Astrocyte (in vitro differentiated cells and primary cell): ENCODE data around the gene TRIM23. TPM values are rescaled to one million over a fixed set of nuclear protein-coding genes. Genes with fewer than 3 reads are reported as not detected.
A peak's percentile ranks its signal among the peaks of the same experiment; 100 is the strongest.

ENCODE experiments used
- DNase-seq: peaks from one replicate; pipeline ENCODE4 v3.0.0-alpha.2; 2010; ENCODE audit warnings: low read depth
- FAIRE-seq: peaks from 2 replicates; lab custom pipeline; 2011; peaks lifted over from hg19 to GRCh38; lab: Jason Lieb, UNC
- H2AFZ ChIP-seq: 2 replicates; pipeline ENCODE4 v1.6.0; 2012; ENCODE audit warnings: low read depth, low read length, inconsistent platforms
- H3K27ac ChIP-seq: 2 replicates; pipeline ENCODE4 v1.5.1; 2011; ENCODE audit warnings: low read depth, low read length, inconsistent platforms
- H3K27me3 ChIP-seq: 2 replicates; pipeline ENCODE4 v1.6.0; 2011; ENCODE audit warnings: low read length, inconsistent platforms; ENCODE audit not compliant: insufficient read depth
- H3K36me3 ChIP-seq: 2 replicates; pipeline ENCODE4 v1.5.1; 2011; ENCODE audit warnings: low read length, inconsistent platforms; ENCODE audit not compliant: insufficient read depth
- H3K4me1 ChIP-seq: 2 replicates; pipeline ENCODE4 v1.5.1; 2011; ENCODE audit warnings: low read length, inconsistent platforms; ENCODE audit not compliant: insufficient read depth
- H3K4me2 ChIP-seq: 2 replicates; pipeline ENCODE4 v1.6.0; 2012; ENCODE audit warnings: low read length, inconsistent platforms
- H3K4me3 ChIP-seq: 2 replicates; pipeline ENCODE4 v1.5.1; 2011; ENCODE audit warnings: low read depth, mild to moderate bottlenecking, low read length, inconsistent platforms; ENCODE audit not compliant: insufficient read depth
- H3K79me2 ChIP-seq: 2 replicates; pipeline ENCODE4 v1.6.0; 2012; ENCODE audit warnings: mild to moderate bottlenecking, low read length, inconsistent platforms; ENCODE audit not compliant: insufficient read depth
- H3K9ac ChIP-seq: 2 replicates; pipeline ENCODE4 v1.6.0; 2012; ENCODE audit warnings: mild to moderate bottlenecking, low read length, inconsistent platforms
- H3K9me3 ChIP-seq: 2 replicates; pipeline ENCODE4 v1.5.1; 2012; ENCODE audit warnings: low read depth, mild to moderate bottlenecking, low read length, inconsistent platforms; ENCODE audit not compliant: insufficient read depth
- H4K20me1 ChIP-seq: 2 replicates; pipeline ENCODE4 v1.6.0; 2012; ENCODE audit warnings: low read length, inconsistent platforms; ENCODE audit not compliant: insufficient read depth
- H3K27ac Mint-ChIP-seq: one replicate; pipeline ENCODE4 v1.8.0; 2021; ENCODE audit warnings: mild to moderate bottlenecking, mixed read lengths; ENCODE audit not compliant: unreplicated experiment
- H3K27me3 Mint-ChIP-seq: one replicate; pipeline ENCODE4 v1.8.0; 2021; ENCODE audit warnings: low read depth, mixed read lengths; ENCODE audit not compliant: unreplicated experiment
- H3K36me3 Mint-ChIP-seq: one replicate; pipeline ENCODE4 v1.8.0; 2021; ENCODE audit warnings: low read depth, mixed read lengths; ENCODE audit not compliant: unreplicated experiment
- H3K4me1 Mint-ChIP-seq: one replicate; pipeline ENCODE4 v1.8.0; 2021; ENCODE audit warnings: low read depth, mixed read lengths; ENCODE audit not compliant: unreplicated experiment
- H3K4me3 Mint-ChIP-seq: one replicate; pipeline ENCODE4 v1.8.0; 2021; ENCODE audit warnings: mild to moderate bottlenecking, moderate library complexity, mixed read lengths; ENCODE audit not compliant: unreplicated experiment
- H3K9me3 Mint-ChIP-seq: one replicate; pipeline ENCODE4 v1.8.0; 2021; ENCODE audit warnings: mild to moderate bottlenecking, mixed read lengths; ENCODE audit not compliant: unreplicated experiment
- EZH2 ChIP-seq: IDR thresholded peaks from 2 replicates; pipeline ENCODE4 v1.6.1; 2012; ENCODE audit warnings: mild to moderate bottlenecking, low read length, inconsistent platforms; ENCODE audit not compliant: insufficient read depth
- total RNA-seq: library from RNA; stranded (reverse); gene quantifications from 2 replicates; pipeline ENCODE4 v1.2.1, GENCODE V29; 2021
- TF ChIP-seq, protein P1 (sequence below): IDR thresholded peaks from 2 replicates; pipeline ENCODE4 v1.5.1; 2011; ENCODE audit warnings: low read depth, mild to moderate bottlenecking, inconsistent platforms, low read length, moderate library complexity; ENCODE audit not compliant: insufficient read depth

TRIM23 gene
- total RNA-seq, 1 donor from 2014 or later = 14.6 TPM

DNA sequence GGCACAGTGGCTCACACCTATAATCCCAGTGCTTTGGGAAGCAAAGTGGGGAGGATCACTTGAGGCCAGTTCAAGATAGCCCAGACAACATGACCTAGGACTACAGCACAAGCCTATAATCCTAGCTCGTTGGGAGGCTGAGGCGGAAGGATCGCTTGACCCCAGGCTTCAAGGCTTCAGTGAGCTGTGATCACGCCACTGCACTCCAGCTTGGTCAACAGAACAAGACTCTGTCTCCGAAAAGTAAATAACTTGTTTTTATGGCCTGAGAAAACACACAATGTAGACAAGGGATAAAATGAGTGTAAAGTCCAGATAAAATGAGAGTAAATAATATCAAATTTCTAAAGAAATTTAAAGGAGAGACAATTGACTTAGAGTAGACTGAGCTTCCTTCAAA lies 27.0 kb upstream of the TRIM23 start:
- Mint-ChIP-seq H3K36me3 (no peaks in the 10 kb centered on the region), H3K4me3 (no peak overlapping the region), H3K4me1 (no peaks in the 10 kb centered on the region), H3K9me3 (no peaks in the 10 kb centered on the region), H3K27ac (no peak overlapping the region), H3K27me3 (no peaks in the 10 kb centered on the region)
- H3K4me2 ChIP-seq = no peak overlapping the region
- H3K27ac ChIP-seq = no peak overlapping the region
- H3K36me3 ChIP-seq = peaks cover 6% of the 10 kb centered on the region
- no peaks in the 10 kb centered on the region for H3K79me2 ChIP-seq
- no peak for TF ChIP-seq EZH2
- TF ChIP-seq, protein P1, sequence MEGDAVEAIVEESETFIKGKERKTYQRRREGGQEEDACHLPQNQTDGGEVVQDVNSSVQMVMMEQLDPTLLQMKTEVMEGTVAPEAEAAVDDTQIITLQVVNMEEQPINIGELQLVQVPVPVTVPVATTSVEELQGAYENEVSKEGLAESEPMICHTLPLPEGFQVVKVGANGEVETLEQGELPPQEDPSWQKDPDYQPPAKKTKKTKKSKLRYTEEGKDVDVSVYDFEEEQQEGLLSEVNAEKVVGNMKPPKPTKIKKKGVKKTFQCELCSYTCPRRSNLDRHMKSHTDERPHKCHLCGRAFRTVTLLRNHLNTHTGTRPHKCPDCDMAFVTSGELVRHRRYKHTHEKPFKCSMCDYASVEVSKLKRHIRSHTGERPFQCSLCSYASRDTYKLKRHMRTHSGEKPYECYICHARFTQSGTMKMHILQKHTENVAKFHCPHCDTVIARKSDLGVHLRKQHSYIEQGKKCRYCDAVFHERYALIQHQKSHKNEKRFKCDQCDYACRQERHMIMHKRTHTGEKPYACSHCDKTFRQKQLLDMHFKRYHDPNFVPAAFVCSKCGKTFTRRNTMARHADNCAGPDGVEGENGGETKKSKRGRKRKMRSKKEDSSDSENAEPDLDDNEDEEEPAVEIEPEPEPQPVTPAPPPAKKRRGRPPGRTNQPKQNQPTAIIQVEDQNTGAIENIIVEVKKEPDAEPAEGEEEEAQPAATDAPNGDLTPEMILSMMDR = no peak
- no peaks in the 10 kb centered on the region for H3K4me1 ChIP-seq
- no peak overlapping the region for H3K4me3 ChIP-seq
- no peaks in the 10 kb centered on the region for H4K20me1 ChIP-seq
- peak; percentile 9 for FAIRE-seq
- no peak overlapping the region for H3K9ac ChIP-seq
- DNase-seq = no peak
- no peaks in the 10 kb centered on the region for H3K9me3 ChIP-seq
- H2AFZ ChIP-seq = no peak overlapping the region
- no peaks in the 10 kb centered on the region for H3K27me3 ChIP-seq

DNA sequence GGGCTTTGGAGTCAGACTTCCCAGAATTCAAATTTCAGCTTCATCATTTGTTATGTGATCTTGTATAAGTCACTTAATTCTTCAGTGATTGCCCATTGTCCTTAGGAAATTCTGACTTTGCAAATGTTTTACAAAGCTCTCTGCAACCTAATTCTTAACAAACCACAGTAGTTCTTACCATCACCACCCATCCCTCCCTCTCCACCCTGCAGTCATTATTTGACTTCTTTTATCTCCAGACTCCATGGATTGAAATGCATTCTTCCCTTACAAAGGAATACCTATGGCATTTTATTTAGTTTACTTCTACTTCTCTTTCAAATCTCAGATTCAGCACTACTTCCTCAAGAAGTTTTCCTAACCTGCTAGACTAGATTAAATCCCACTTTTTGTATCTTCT lies 23.8 kb upstream of the TRIM23 start:
- no peak for DNase-seq
- Mint-ChIP-seq H3K27me3 (no peaks in the 10 kb centered on the region), H3K36me3 (no peaks in the 10 kb centered on the region), H3K4me1 (no peaks in the 10 kb centered on the region), H3K27ac (no peak overlapping the region), H3K4me3 (no peak overlapping the region), H3K9me3 (no peaks in the 10 kb centered on the region)
- H3K9me3 ChIP-seq = no peaks in the 10 kb centered on the region
- H3K27me3 ChIP-seq = no peaks in the 10 kb centered on the region
- peaks cover 6% of the 10 kb centered on the region for H3K36me3 ChIP-seq
- no peaks in the 10 kb centered on the region for H3K79me2 ChIP-seq
- no peak overlapping the region for H3K4me2 ChIP-seq
- no peaks in the 10 kb centered on the region for H3K4me1 ChIP-seq
- no peak overlapping the region for H2AFZ ChIP-seq
- no peaks in the 10 kb centered on the region for H4K20me1 ChIP-seq
- no peak for FAIRE-seq
- H3K4me3 ChIP-seq = no peak overlapping the region
- no peak overlapping the region for H3K9ac ChIP-seq
- H3K27ac ChIP-seq = no peak overlapping the region
- no peak for TF ChIP-seq EZH2
- TF ChIP-seq, protein P1 = no peak

DNA sequence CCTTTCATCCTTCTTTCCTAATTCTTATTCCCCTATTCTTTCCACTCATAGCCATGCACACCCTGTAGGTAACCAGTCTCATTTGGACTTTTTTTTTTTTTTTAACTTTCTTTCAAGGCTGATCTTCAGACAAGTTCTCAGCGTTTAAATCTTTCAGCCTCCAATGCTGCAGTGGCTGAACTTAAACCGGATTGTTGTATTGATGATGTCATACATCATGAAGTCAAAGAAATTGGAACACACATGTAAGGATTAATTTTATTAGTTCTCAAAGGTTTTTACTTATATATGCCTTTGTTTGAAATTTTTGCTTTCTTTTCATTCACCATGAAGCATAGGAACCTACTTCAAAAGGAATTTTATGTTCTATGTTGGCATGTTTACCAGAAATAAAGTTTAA lies 22.8 kb upstream of the TRIM23 start:
- Histone ChIP-seq H3K4me3 (no peak overlapping the region), H3K27ac (no peak overlapping the region), H3K9me3 (no peaks in the 10 kb centered on the region), H3K4me1 (no peaks in the 10 kb centered on the region), H4K20me1 (no peaks in the 10 kb centered on the region), H3K36me3 (peaks cover 6% of the 10 kb centered on the region), H3K27me3 (no peaks in the 10 kb centered on the region), H3K4me2 (no peak overlapping the region), H3K9ac (no peak overlapping the region), H3K79me2 (no peaks in the 10 kb centered on the region), H2AFZ (no peak overlapping the region)
- Mint-ChIP-seq H3K9me3 (no peaks in the 10 kb centered on the region), H3K27me3 (no peaks in the 10 kb centered on the region), H3K27ac (no peak overlapping the region), H3K4me3 (no peak overlapping the region), H3K4me1 (no peaks in the 10 kb centered on the region), H3K36me3 (no peaks in the 10 kb centered on the region)
- TF ChIP-seq, protein P1 = no peak
- no peak for TF ChIP-seq EZH2
- no peak for FAIRE-seq
- DNase-seq = no peak
